Neuronal stem cell (in vitro differentiated cells): ENCODE measurements around the gene APH1A. TPM values are rescaled to one million over a fixed set of nuclear protein-coding genes. Genes with fewer than 3 reads are reported as not detected.
"Not testable (repeated sequence)": the region's sequence is repeated elsewhere in the genome, so short reads cannot be mapped to it uniquely, and the experiment has no call there.

ENCODE experiments used
- DNase-seq: peaks from one replicate; pipeline ENCODE4 v3.0.0-alpha.2; 2013; ENCODE audit warnings: low spot score
- H2AFZ ChIP-seq: one replicate; pipeline ENCODE4 v1.6.1; 2013; ENCODE audit warnings: mild to moderate bottlenecking, low read length, inconsistent platforms
- H2AK5ac ChIP-seq: 2 replicates; pipeline ENCODE4 v1.6.1; 2013; ENCODE audit warnings: low read depth, mild to moderate bottlenecking, inconsistent platforms, low read length, moderate library complexity, mixed read lengths
- H2BK120ac ChIP-seq: 2 replicates; pipeline ENCODE4 v1.6.1; 2013; ENCODE audit warnings: low read depth, mild to moderate bottlenecking, inconsistent platforms, low read length, moderate library complexity, mixed read lengths
- H2BK12ac ChIP-seq: one replicate; pipeline ENCODE4 v1.6.1; 2013; ENCODE audit warnings: low read length, inconsistent platforms
- H2BK15ac ChIP-seq: 2 replicates; pipeline ENCODE4 v1.6.1; 2013; ENCODE audit warnings: mild to moderate bottlenecking, low read length, inconsistent platforms, mixed read lengths
- H2BK5ac ChIP-seq: one replicate; pipeline ENCODE4 v1.6.1; 2013; ENCODE audit warnings: inconsistent platforms, mild to moderate bottlenecking, low read length, moderate library complexity
- H3K14ac ChIP-seq: one replicate; pipeline ENCODE4 v1.6.1; 2013; ENCODE audit warnings: low read length, inconsistent platforms
- H3K18ac ChIP-seq: 2 replicates; pipeline ENCODE4 v1.6.1; 2013; ENCODE audit warnings: low read length, inconsistent platforms
- H3K23ac ChIP-seq: 2 replicates; pipeline ENCODE4 v1.6.1; 2013; ENCODE audit warnings: low read depth, mild to moderate bottlenecking, mixed read lengths, low read length, inconsistent platforms; ENCODE audit not compliant: poor library complexity
- H3K27ac ChIP-seq: replicated peaks from 3 replicates; pipeline ENCODE4 v1.5.1; 2013; ENCODE audit warnings: low read length, inconsistent platforms
- H3K27me3 ChIP-seq, 3 experiments: 2 replicates each; pipeline ENCODE4 v1.6.1; 2013; ENCODE audit warnings: low read length in 3 of 3, mild to moderate bottlenecking in 2 of 3, inconsistent platforms in 1 of 3, low read depth in 1 of 3, mixed read lengths in 1 of 3, moderate library complexity in 1 of 3; ENCODE audit not compliant: control insufficient read depth in 3 of 3, insufficient read depth in 3 of 3
- H3K36me3 ChIP-seq, 2 donors: replicated peaks in 1 of 2; 2 replicates each; pipeline ENCODE4 v1.6.1; 2013; ENCODE audit warnings: low read length in 2 of 2; ENCODE audit not compliant: control insufficient read depth in 2 of 2, insufficient read depth in 2 of 2
- H3K4ac ChIP-seq: 2 replicates; pipeline ENCODE4 v1.6.1; 2013; ENCODE audit warnings: inconsistent platforms, mild to moderate bottlenecking, low read length, moderate library complexity
- H3K4me1 ChIP-seq, 2 donors: 1 replicate in 1 of 2; 2 replicates in 1 of 2; pipeline ENCODE4 v1.6.1; 2013; ENCODE audit warnings: low read length in 2 of 2, low read depth in 1 of 2; ENCODE audit not compliant: control insufficient read depth in 2 of 2, insufficient read depth in 1 of 2
- H3K4me2 ChIP-seq: one replicate; pipeline ENCODE4 v1.6.1; 2013; ENCODE audit warnings: mild to moderate bottlenecking, low read length, inconsistent platforms; ENCODE audit not compliant: insufficient read depth, poor library complexity, severe bottlenecking
- H3K4me3 ChIP-seq, 2 donors: 2 replicates each; pipeline ENCODE4 v1.5.1; 2013; ENCODE audit warnings: low read length in 2 of 2, mild to moderate bottlenecking in 2 of 2, inconsistent platforms in 1 of 2, moderate library complexity in 1 of 2
- H3K79me1 ChIP-seq: one replicate; pipeline ENCODE4 v1.6.1; 2013; ENCODE audit warnings: low read depth, mild to moderate bottlenecking, inconsistent platforms, low read length, moderate library complexity
- H3K9ac ChIP-seq: one replicate; pipeline ENCODE4 v1.6.1; 2013; ENCODE audit warnings: mild to moderate bottlenecking, low read depth, low read length, inconsistent platforms; ENCODE audit not compliant: poor library complexity
- H3K9me3 ChIP-seq, 2 donors: replicated peaks in 1 of 2; 2 replicates each; pipeline versions ENCODE3 to v1.6.1; 2013; ENCODE audit warnings: low read length in 2 of 2, mild to moderate bottlenecking in 2 of 2, inconsistent platforms in 1 of 2, low read depth in 1 of 2, mixed read lengths in 1 of 2, moderate library complexity in 1 of 2; ENCODE audit not compliant: control insufficient read depth in 2 of 2, insufficient read depth in 1 of 2
- H4K8ac ChIP-seq: one replicate; pipeline ENCODE4 v1.6.1; 2013; ENCODE audit warnings: low read depth, mild to moderate bottlenecking, inconsistent platforms, low read length, moderate library complexity
- H4K91ac ChIP-seq: one replicate; pipeline ENCODE4 v1.6.1; 2013; ENCODE audit warnings: low read length, low read depth, mild to moderate bottlenecking, inconsistent platforms; ENCODE audit not compliant: poor library complexity
- WGBS, 2 donors: extraction: QIAGEN DNeasy Blood & Tissue Kit; methylation state at CpG; one replicate each; pipeline ENCODE4 v1.1.7; 2013; ENCODE audit warnings: missing lambda C conversion rate in 2 of 2, mixed read lengths in 1 of 2; ENCODE audit not compliant: insufficient read length in 2 of 2, insufficient replicate concordance in 1 of 2; ENCODE audit errors: extremely low coverage in 2 of 2; 5-methylcytosine and 5-hydroxymethylcytosine counted together
- polyA plus RNA-seq, 2 experiments: library from polyadenylated mRNA; stranded (reverse); fragments of 200-250 nt; gene quantifications; one replicate each; pipeline ENCODE4 v1.2.3, GENCODE V29; 2013

The APH1A gene
- polyA plus RNA-seq (2013, experiment 1 of 2): 76.8 TPM
- 76.7 TPM for polyA plus RNA-seq (2013, experiment 2 of 2)

DNA sequence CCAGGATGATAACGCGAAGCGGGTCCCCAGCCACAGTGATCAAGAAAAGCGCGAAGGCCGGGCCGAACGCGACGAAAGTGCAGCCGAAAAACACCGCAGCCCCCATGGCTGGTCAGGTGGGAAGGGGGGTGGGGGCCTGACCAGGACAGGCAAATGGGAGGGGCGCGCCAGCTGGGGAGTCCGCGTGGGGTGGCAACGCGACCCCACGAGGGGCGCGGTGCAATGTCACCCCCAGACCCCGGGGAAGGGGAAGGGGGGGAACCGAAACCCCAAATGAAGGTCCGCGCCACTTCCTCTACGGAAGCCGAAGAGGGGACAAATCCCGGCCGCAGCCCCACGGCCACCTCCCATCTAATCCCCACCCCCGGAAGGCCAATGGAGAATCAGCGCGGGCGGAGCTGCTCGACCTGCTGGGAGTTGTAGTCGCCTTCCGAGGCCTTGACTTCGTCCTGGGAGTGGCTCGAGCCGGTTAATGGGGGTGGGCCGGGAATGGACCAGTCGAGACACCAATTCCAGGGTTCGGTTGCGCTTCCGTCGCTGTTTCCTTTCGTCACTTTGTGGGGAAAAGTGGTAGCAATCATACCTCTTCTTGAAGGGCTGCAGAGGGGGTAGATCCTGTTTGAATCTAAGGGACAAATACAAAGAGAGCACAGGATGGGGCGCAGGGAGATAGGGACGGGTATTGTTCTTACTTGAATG is at the start of gene APH1A:
Gene APH1A (minus strand): TSS at position 312 of the 699 bp plus-strand sequence. CDS start 206 bp downstream, at position 106.
- Histone ChIP-seq H3K27me3 (no peaks in the 10 kb centered on the region), H3K4me1 (peaks cover 15% of the 10 kb centered on the region in 2 donors), H3K4ac (no peak within 1 kb of the TSS), H2BK5ac (no peak within 1 kb of the TSS), H3K36me3 (peaks cover 25 to 39% of the 10 kb centered on the region in 2 donors), H3K23ac (peak within 1 kb of the TSS; percentile 25), H4K8ac (no peak within 1 kb of the TSS), H2BK120ac (no peak within 1 kb of the TSS), H3K79me1 (peaks cover 10% of the 10 kb centered on the region), H3K9me3 (no peaks in the 10 kb centered on the region), H2BK15ac (no peak within 1 kb of the TSS), H4K91ac (no peak within 1 kb of the TSS), H3K27ac (peak within 1 kb of the TSS; percentile 55), H2AK5ac (peak within 1 kb of the TSS; percentile 92), H3K18ac (peak within 1 kb of the TSS; percentile 83), H2AFZ (peak within 1 kb of the TSS; percentile 87), H3K14ac (peak within 1 kb of the TSS; percentile 65), H2BK12ac (peak within 1 kb of the TSS; percentile 16), H3K4me2 (peak within 1 kb of the TSS; percentile 92), H3K9ac (peak within 1 kb of the TSS; percentile 95), H3K4me3 (peak within 1 kb of the TSS; percentile 85 to 95)
- WGBS, 2 donors: no CpG with 5 or more reads among the region's 49 CpGs
- peak; percentile 91 for DNase-seq

DNA sequence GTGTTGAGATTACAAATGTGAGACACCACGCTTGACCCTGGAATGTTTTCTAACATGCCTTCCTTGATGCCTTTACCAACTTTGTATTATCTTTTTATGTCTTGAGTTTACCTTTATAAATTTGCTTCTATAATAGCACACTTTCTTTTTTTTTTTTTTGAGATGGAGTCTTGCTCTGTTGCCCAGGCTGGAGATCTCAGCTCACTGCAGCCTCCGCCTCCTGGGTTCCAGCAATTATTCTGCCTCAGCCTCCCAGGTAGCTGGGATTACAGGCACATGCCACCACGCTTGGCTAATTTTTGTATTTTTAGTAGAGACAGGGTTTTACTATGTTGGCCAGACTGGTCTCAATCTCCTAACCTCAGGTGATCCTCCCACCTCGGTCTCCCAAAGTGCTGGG is 45.9 kb upstream of the APH1A start:
- H2BK12ac ChIP-seq, H3K23ac ChIP-seq, H3K4me1 ChIP-seq, H3K18ac ChIP-seq, DNase-seq, H3K27ac ChIP-seq, H2BK5ac ChIP-seq, H3K4me3 ChIP-seq, H3K4ac ChIP-seq, H2AK5ac ChIP-seq, H2BK120ac ChIP-seq, H2BK15ac ChIP-seq, H4K91ac ChIP-seq, H3K36me3 ChIP-seq, H3K27me3 ChIP-seq, H4K8ac ChIP-seq, H3K9me3 ChIP-seq, H2AFZ ChIP-seq, H3K14ac ChIP-seq, H3K9ac ChIP-seq, H3K4me2 ChIP-seq, H3K79me1 ChIP-seq: not testable (repeated sequence)
- WGBS, 2 donors: no CpG with 5 or more reads among the region's 4 CpGs

DNA sequence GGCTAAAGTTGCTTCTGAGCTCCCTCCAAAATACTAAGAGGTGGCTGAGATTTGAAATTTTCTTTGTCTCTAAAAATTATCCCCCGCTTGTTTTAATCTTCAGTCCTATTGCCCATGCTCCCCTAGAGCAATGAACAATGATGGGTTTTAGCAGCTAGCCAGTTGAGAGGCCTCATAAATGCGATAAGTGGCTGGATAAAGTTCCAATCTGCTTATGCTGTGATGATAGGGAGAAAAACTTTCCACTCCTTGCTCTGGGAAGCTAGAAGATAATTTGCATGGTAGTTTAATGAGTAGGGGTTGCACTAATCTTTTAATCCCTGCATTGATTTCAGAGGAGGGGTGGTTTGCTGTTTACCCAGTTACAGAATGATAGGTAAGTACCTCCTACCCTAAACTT is 42.9 kb upstream of the APH1A start:
- Histone ChIP-seq H3K4me1 (no peaks in the 10 kb centered on the region), H3K9ac (no peak overlapping the region), H3K4me2 (no peak overlapping the region), H4K8ac (no peak overlapping the region), H3K27me3 (no peaks in the 10 kb centered on the region), H2AFZ (no peak overlapping the region), H2BK5ac (no peak overlapping the region), H3K4me3 (no peak overlapping the region), H2BK120ac (no peak overlapping the region), H3K79me1 (no peaks in the 10 kb centered on the region), H3K14ac (no peak overlapping the region), H3K23ac (no peak overlapping the region), H2AK5ac (no peak overlapping the region), H4K91ac (no peak overlapping the region), H3K36me3 (peaks cover 6 to 26% of the 10 kb centered on the region in 2 donors), H3K18ac (no peak overlapping the region), H3K4ac (no peak overlapping the region), H3K9me3 (no peaks in the 10 kb centered on the region), H2BK15ac (no peak overlapping the region), H3K27ac (no peak overlapping the region), H2BK12ac (no peak overlapping the region)
- no CpG with 5 or more reads among the region's 2 CpGs for WGBS, 2 donors
- no peak for DNase-seq

DNA sequence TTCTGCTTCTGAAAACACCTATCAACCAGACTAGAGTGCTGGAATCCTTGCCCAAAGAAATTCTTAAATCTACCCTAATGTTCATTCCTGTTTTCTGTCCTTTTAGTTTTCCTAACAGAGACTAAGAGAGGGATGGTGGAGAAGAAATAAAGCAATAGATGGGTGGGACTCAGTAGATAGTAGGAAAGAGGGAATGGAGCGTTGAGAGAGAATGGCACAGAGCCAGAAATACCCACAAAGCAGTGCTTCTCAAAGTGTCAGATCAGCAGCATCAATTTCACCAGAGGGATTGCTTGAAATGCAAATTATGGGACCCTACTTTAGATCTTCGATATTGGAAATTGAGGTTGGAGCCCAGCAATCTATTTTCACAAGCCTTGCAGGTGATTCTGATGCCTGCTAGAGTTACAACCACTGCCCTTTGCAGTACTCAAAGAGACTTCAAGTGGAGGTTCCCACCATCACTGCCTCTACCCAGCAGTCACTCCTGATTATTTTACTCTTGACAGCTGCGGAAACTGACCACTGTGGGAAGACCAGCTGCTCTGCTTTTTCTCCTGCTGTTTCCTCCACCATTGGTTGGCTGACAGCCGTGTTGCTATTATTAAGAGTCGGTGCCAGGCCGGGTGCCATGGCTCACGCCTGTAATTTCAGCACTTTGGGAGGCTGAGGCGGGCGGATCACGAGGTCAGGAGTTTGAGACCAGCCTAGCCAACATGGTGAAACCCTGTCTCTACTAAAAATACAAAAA is 41.1 kb upstream of the APH1A start:
- no peak for DNase-seq
- H2AK5ac ChIP-seq: no peak overlapping the region
- H3K79me1 ChIP-seq: no peaks in the 10 kb centered on the region
- no peak overlapping the region for H4K91ac ChIP-seq
- H3K18ac ChIP-seq: no peak overlapping the region
- peak overlapping the region; percentile 19 for H2BK5ac ChIP-seq
- H3K27ac ChIP-seq: no peak overlapping the region
- no peak overlapping the region for H2BK120ac ChIP-seq
- H3K4ac ChIP-seq: no peak overlapping the region
- H3K4me2 ChIP-seq: no peak overlapping the region
- no peak overlapping the region for H3K14ac ChIP-seq
- H2BK15ac ChIP-seq: no peak overlapping the region
- H4K8ac ChIP-seq: no peak overlapping the region
- no peak overlapping the region for H3K23ac ChIP-seq
- no peak overlapping the region for H2BK12ac ChIP-seq
- peaks cover 8 to 42% of the 10 kb centered on the region in 2 donors for H3K36me3 ChIP-seq
- no peaks in the 10 kb centered on the region for H3K4me1 ChIP-seq
- H3K4me3 ChIP-seq: no peak overlapping the region
- no peaks in the 10 kb centered on the region for H3K9me3 ChIP-seq
- no peak overlapping the region for H2AFZ ChIP-seq
- no peaks in the 10 kb centered on the region for H3K27me3 ChIP-seq
- no CpG with 5 or more reads among the region's 10 CpGs for WGBS, 2 donors
- H3K9ac ChIP-seq: no peak overlapping the region
